Upper lobe of left lung (tissue), 6 donors: ENCODE measurements around the gene MUC22. TPM values are rescaled to one million over a fixed set of nuclear protein-coding genes. Genes with fewer than 3 reads are reported as not detected.
"Not testable (repeated sequence)": the region's sequence is repeated elsewhere in the genome, so short reads cannot be mapped to it uniquely, and the experiment has no call there.

Source experiments
- ATAC-seq, 2 donors: fragments of 200-7000 bp; cut with Tn5 transposase; one replicate each; pipeline ENCODE4 v1.9.1; 2022; ENCODE audit warnings: mild to moderate bottlenecking in 2 of 2, moderate library complexity in 2 of 2; ENCODE audit not compliant: low FRiP score in 2 of 2
- DNase-seq, 2 donors: peaks; one replicate each; pipeline ENCODE4 v3.0.0-alpha.2; 2019 to 2020
- H3K27ac ChIP-seq, 4 donors: fragments of 200-600 bp; sonication (generic); one replicate each; pipeline ENCODE4 v1.5.1; 2016 to 2019
- H3K27me3 ChIP-seq, 4 donors: fragments of 200-600 bp; sonication (generic); one replicate each; pipeline ENCODE4 v1.5.1; 2017 to 2019
- H3K36me3 ChIP-seq, 4 donors: fragments of 200-600 bp; sonication (generic); one replicate each; pipeline ENCODE4 v1.5.1; 2016 to 2019
- H3K4me1 ChIP-seq, 4 donors: fragments of 200-600 bp; sonication (generic); one replicate each; pipeline ENCODE4 v1.5.1; 2018 to 2019
- H3K4me3 ChIP-seq, 4 donors: fragments of 200-600 bp; sonication (generic); one replicate each; pipeline ENCODE4 v1.5.1; 2017 to 2019; ENCODE audit warnings: mild to moderate bottlenecking in 2 of 4, moderate library complexity in 1 of 4
- H3K9me3 ChIP-seq, 4 donors: fragments of 200-600 bp; sonication (generic); one replicate each; pipeline ENCODE4 v1.5.1; 2018 to 2019
- CTCF ChIP-seq, 6 experiments: fragments of 450-650 bp in 4 of 6; fragments of 200-600 bp in 2 of 6; sonication (generic) in 2 of 6; IDR thresholded peaks; one replicate each; pipeline ENCODE4 v1.5.1; 2016 to 2019; ENCODE audit warnings: antibody characterized with exemption in 6 of 6
- EP300 ChIP-seq, 4 donors: sonication (generic); formaldehyde crosslinking; IDR thresholded peaks; one replicate each; pipeline ENCODE4 v1.5.1; 2017; ENCODE audit warnings: antibody characterized with exemption in 4 of 4, control low read depth in 2 of 4
- POLR2A ChIP-seq, 4 donors: fragments of 450-650 bp; IDR thresholded peaks; one replicate each; pipeline ENCODE4 v1.5.1; 2016 to 2017; ENCODE audit warnings: antibody characterized with exemption in 4 of 4, mild to moderate bottlenecking in 2 of 4
- POLR2AphosphoS5 ChIP-seq, 2 donors: sonication (generic); formaldehyde crosslinking; IDR thresholded peaks; one replicate each; pipeline ENCODE4 v1.5.1; 2017; ENCODE audit warnings: antibody characterized with exemption in 2 of 2
- WGBS, 2 donors: methylation state at CpG; one replicate each; pipeline ENCODE4 v1.1.5; 2017 to 2018; 5-methylcytosine and 5-hydroxymethylcytosine counted together
- total RNA-seq, 6 donors: library from RNA; depleted of rRNA in 4 of 6; stranded (reverse); fragments of >200 nt in 4 of 6; gene quantifications; one replicate each; pipeline versions ENCODE4 v1.1.0 to v1.2.1, GENCODE V29; 2016 to 2021
- donor health status: DM: no; HTN: no; CAD: no; lungs with moderate emphysema.
- donor health status: DM: no; HTN: yes; CAD: no; lungs with severe emphysema.

Gene MUC22
- total RNA-seq, 6 donors from 2014 or later = 0.06 to 0.15 (median 0.07) TPM; not detected in 3

DNA sequence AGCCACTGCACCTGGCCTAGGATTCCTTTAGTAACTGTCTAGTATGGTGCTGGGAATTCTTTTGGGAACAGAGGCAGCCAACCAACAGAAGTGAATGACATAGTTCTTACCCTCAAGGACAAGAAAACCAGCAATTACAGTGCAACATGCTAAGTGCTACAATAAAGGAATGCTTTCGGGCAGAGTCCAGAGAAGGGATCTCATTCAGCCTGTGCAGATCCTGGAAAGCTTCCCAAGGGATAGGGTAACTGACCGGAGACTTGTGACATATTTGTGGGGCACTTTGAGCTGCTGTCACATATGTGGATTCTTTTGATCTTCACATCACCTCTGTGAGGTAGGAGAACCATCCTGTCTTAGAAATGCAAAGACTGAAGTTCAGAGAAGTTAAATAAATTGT, 55.3 kb downstream of the MUC22 start:
- DNase-seq = no peak
- Histone ChIP-seq H3K4me3 (no peak overlapping the region), H3K9me3 (no peaks in the 10 kb centered on the region), H3K27me3 (no peaks in the 10 kb centered on the region), H3K4me1 (peaks cover 0 to 3% (median 0%) of the 10 kb centered on the region in 4 donors), H3K27ac (no peak overlapping the region), H3K36me3 (no peaks in the 10 kb centered on the region)
- WGBS, 2 donors = 61 to 69% methylated on average over 2 of the region's 2 CpGs
- ATAC-seq = no peak
- TF ChIP-seq EP300 (IDR thresholded peaks at IDR 0.05) (no peak), CTCF (IDR thresholded peaks at IDR 0.05) (no peak), POLR2A (IDR thresholded peaks at IDR 0.05) (no peak), POLR2AphosphoS5 (IDR thresholded peaks at IDR 0.05) (no peak)

DNA sequence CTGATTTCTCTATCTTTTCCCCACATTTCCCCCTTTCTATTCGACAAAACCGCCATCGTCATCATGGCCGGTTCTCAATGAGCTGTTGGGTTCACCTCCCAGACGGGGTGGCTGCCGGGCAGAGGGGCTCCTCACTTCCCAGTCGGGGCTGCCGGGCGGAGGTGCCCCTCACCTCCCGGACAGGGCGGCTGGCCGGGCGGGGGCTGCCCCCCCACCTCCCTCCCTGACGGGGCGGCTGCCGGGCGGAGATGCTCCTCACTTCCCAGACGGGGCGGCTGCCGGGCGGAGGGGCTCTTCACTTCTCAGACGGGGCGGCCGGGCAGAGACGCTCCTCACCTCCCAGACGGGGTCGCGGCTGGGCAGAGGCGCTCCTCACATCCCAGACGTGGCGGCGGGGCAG, 56.8 kb downstream of the MUC22 start:
- H3K4me3 ChIP-seq, H3K9me3 ChIP-seq, H3K27me3 ChIP-seq, H3K27ac ChIP-seq, H3K4me1 ChIP-seq, H3K36me3 ChIP-seq, ATAC-seq: not testable (repeated sequence)
- peak in 1 of 2 donors; percentile 80 for DNase-seq
- WGBS, 2 donors = 86 to 91% methylated on average over 9 to 10 of the region's 32 CpGs

DNA sequence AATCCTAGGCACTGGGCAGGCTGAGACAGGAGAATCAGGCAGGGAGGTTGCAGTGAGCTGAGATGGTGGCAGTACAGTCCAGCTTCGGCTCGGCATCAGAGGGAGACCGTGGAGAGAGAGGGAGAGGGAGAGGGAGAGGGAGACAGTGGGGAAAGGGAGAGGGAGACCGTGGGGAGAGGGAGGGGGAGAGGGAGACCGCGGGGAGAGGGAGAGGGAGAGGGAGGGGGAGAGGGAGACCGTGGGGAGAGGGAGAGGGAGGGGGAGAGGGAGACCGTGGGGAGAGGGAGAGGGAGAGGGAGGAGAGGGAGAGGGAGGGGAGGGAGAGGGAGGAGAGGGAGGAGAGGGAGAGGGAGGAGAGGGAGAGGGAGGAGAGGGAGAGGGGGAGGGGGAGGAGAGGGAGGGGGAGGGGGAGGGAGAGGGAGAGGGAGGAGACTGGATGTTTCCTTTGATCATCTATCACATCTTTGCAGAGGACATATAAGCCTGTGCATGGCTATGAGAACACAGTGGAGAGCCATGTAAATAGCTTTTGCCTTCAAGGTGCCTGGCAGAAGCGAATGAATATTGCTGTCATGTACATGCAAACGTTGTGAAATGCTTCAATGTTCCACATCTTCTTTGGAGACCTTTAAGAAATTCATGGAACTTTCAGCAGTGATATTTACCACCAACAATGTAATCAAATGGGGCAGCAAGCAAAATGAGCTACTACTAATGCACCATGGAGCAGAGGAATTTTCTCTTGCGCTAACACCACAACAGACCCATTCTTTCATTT, 57.8 kb downstream of the MUC22 start:
- H3K9me3 ChIP-seq, DNase-seq, H3K36me3 ChIP-seq, H3K27ac ChIP-seq, H3K4me3 ChIP-seq, ATAC-seq, H3K27me3 ChIP-seq: not testable (repeated sequence)
- 79 to 90% methylated on average over 6 to 8 of the region's 11 CpGs for WGBS, 2 donors
- H3K4me1 ChIP-seq = peaks cover 7 to 10% (median 9%) of the 10 kb centered on the region in 4 donors

DNA sequence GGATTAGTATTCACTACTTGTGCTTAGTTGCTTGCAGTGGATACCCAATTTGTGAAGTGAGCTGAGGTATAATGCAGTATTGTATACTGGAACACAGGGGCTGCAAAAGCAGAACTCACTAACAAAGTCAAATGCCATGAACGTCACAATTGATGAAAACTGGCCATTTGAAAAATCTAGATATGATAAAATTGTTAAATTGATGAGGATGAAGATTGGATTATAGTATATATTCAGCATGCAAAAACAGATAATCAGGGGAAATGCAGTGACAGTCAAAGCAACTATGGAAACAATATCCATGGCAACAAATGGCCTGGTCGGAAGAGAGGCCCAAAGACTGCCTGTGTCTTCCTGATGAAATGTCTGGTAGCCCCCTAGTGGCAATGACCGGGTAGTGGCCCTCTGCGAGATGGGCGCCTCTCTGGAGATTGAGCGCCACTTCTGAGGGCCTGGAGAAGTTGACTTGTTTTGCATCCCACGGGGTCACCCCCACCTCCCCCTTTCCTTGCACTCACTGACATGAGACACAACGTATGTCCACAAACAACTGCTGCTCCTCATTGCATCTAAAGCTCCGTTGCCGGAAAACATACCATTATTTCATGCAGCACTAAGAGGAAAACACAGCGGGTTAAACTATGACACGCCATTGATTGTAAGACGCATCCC, 58.5 kb downstream of the MUC22 start:
- TF ChIP-seq POLR2AphosphoS5 (IDR thresholded peaks at IDR 0.05) = no peak
- TF ChIP-seq EP300 (IDR thresholded peaks at IDR 0.05) = no peak
- TF ChIP-seq CTCF (IDR thresholded peaks at IDR 0.05) = peak; percentile 78 to 93 (median 86)
- H3K4me1 ChIP-seq = peaks cover 7 to 10% (median 9%) of the 10 kb centered on the region in 4 donors
- DNase-seq (peak in 1 of 2 donors; percentile 76), ATAC-seq (peak; percentile 89 to 93)
- no peak overlapping the region for H3K4me3 ChIP-seq
- no peak overlapping the region for H3K27ac ChIP-seq
- H3K9me3 ChIP-seq = no peaks in the 10 kb centered on the region
- H3K27me3 ChIP-seq = no peaks in the 10 kb centered on the region
- H3K36me3 ChIP-seq = no peaks in the 10 kb centered on the region
- WGBS, 2 donors = 39 to 49% methylated on average over 13 of the region's 13 CpGs

- ATAC-seq (peak in 1 of 2 donors; percentile 82), DNase-seq (peak in 1 of 2 donors; percentile 70)
- 50 to 67% methylated on average over 6 of the region's 6 CpGs for WGBS, 2 donors
- H3K27ac ChIP-seq = no peak overlapping the region
- H3K4me3 ChIP-seq = no peak overlapping the region
- no peaks in the 10 kb centered on the region for H3K9me3 ChIP-seq
- no peak for TF ChIP-seq POLR2AphosphoS5 (IDR thresholded peaks at IDR 0.05)
- peak in 3 of 6 experiments; percentile 35 to 70 (median 54) for TF ChIP-seq CTCF (IDR thresholded peaks at IDR 0.05)
- TF ChIP-seq EP300 (IDR thresholded peaks at IDR 0.05) = no peak
- TF ChIP-seq POLR2A (IDR thresholded peaks at IDR 0.05) = no peak
- H3K4me1 ChIP-seq = peaks cover 7 to 10% (median 9%) of the 10 kb centered on the region in 4 donors
- no peaks in the 10 kb centered on the region for H3K36me3 ChIP-seq
- no peaks in the 10 kb centered on the region for H3K27me3 ChIP-seq
Observed at GRCh38 chr6:31070711-31071197, 60.5 kb downstream of the MUC22 start.
